OCI-LY1 (cell line): ENCODE data around the gene CDC42.
"Not testable (repeated sequence)": the region's sequence is repeated elsewhere in the genome, so short reads cannot be mapped to it uniquely, and the experiment has no call there.

Source experiments
- CTCF ChIP-seq: fragments of 200-600 bp; sonication (generic), shearing (Covaris generic); IDR thresholded peaks from 2 replicates; pipeline ENCODE4 v1.5.1; 2017; ENCODE audit warnings: mild to moderate bottlenecking, antibody characterized with exemption, low read length, moderate library complexity, mixed read lengths
- EZH2 ChIP-seq: fragments of 200-600 bp; sonication (generic), shearing (Covaris generic); IDR thresholded peaks from 2 replicates; pipeline ENCODE4 v1.8.0; 2017; ENCODE audit warnings: borderline replicate concordance, mixed run types, mild to moderate bottlenecking, antibody characterized with exemption, low read length, moderate library complexity, mixed read lengths

GRCh38 chr1:22034834-22035233 lies 17.7 kb upstream of the CDC42 start:
- not testable (repeated sequence) for TF ChIP-seq EZH2, CTCF
